Adrenal gland (tissue), 12 donors: ENCODE results near the gene BCKDHA. TPM values are rescaled to one million over a fixed set of nuclear protein-coding genes. Genes with fewer than 3 reads are reported as not detected.

Source experiments
- DNase-seq, 7 donors: peaks; one replicate each; pipeline ENCODE4 v3.0.0-alpha.2; 2019 to 2020
- H3K27ac ChIP-seq, 5 donors: fragments of 200-600 bp; sonication (generic) in 4 of 5; 1 replicate in 3 of 5; 2 replicates in 2 of 5; pipeline versions ENCODE4 v1.5.1 to v1.8.0; 2016 to 2020; ENCODE audit warnings: mild to moderate bottlenecking in 1 of 5
- H3K27me3 ChIP-seq: fragments of 200-600 bp; 2 replicates; pipeline ENCODE4 v1.8.0; 2021
- H3K36me3 ChIP-seq, 2 donors: fragments of 200-600 bp; replicated peaks in 1 of 2; 1 replicate in 1 of 2; 2 replicates in 1 of 2; pipeline versions ENCODE4 v1.5.1 to v1.8.0; 2018 to 2022
- H3K4me1 ChIP-seq, 2 donors: fragments of 200-600 bp; replicated peaks in 1 of 2; 1 replicate in 1 of 2; 2 replicates in 1 of 2; pipeline versions ENCODE4 v1.5.1 to v1.8.0; 2018 to 2021
- H3K4me3 ChIP-seq, 4 donors: fragments of 200-600 bp; sonication (generic) in 3 of 4; one replicate each; pipeline ENCODE4 v1.5.1; 2016 to 2018
- H3K9me3 ChIP-seq, 3 donors: fragments of 200-600 bp; sonication (generic) in 1 of 3; replicated peaks in 1 of 3; 1 replicate in 2 of 3; 2 replicates in 1 of 3; pipeline versions ENCODE4 v1.5.1 to v1.8.0; 2016 to 2021
- POLR2A ChIP-seq, 2 donors: fragments of 450-650 bp; IDR thresholded peaks; one replicate each; pipeline ENCODE4 v1.6.1; 2017; ENCODE audit warnings: antibody characterized with exemption in 2 of 2, mild to moderate bottlenecking in 2 of 2, moderate library complexity in 1 of 2
- WGBS, 4 donors: extraction: QIAGEN DNeasy Blood & Tissue Kit in 2 of 4; methylation state at CpG; one replicate each; pipeline versions ENCODE4 v1.1.5 to v1.1.7; 2013 to 2017; 5-methylcytosine and 5-hydroxymethylcytosine counted together
- intact Hi-C, 2 donors: fragments of 100-400 bp; cut with DNase I; formaldehyde crosslinking; loops; one replicate each; pipeline versions ENCODE4 v1.14.1 to v1.15.0; 2022 to 2023
- polyA plus RNA-seq, 3 donors: library from polyadenylated mRNA; stranded (reverse); fragments of 200-250 nt in 2 of 3; fragments of 350-450 nt in 1 of 3; fragmentation: Illumina TruSeq in 1 of 3; extraction: RNeasy Lipid Tissue Mini Kit (QIAGEN cat#74804) in 1 of 3; gene quantifications; one replicate each; pipeline ENCODE4 v1.2.3, GENCODE V29; 2013 to 2014
- total RNA-seq, 9 donors: library from RNA; depleted of rRNA in 4 of 9; stranded (reverse); fragments of >200 nt in 4 of 9; fragments of 120-200 nt in 1 of 9; fragmentation: NEBNext Ultra II Directional in 1 of 9; extraction: Animal tissue kit (Norgen Biotek cat#: 25700) in 1 of 9; gene quantifications; one replicate each; pipeline versions ENCODE4 v1.1.0 to v1.2.4, GENCODE V29; 2013 to 2023
- TF ChIP-seq, protein P1 (sequence below), 6 experiments: fragments of 450-650 bp in 4 of 6; fragments of 200-600 bp in 2 of 6; sonication (generic) in 1 of 6; IDR thresholded peaks; 1 replicate in 5 of 6; 2 replicates in 1 of 6; pipeline versions ENCODE4 v1.5.1 to v1.8.0; 2016 to 2021; ENCODE audit warnings: antibody characterized with exemption in 6 of 6, mild to moderate bottlenecking in 2 of 6, moderate library complexity in 1 of 6
- donor health status: healthy with polysubstance abuse.
- donor health status: Bipolar disorder and iron deficiency.
- donor health status: DM: yes; HTN: yes; CAD: no.
- donor health status: DM: no; HTN: no; CAD: no.
- donor health status: DM: no; HTN: no; CAD: no.
- donor health status: DM: yes; HTN: yes; CAD: no.

The BCKDHA gene
- total and polyA plus RNA-seq, 12 donors: 17.6 to 294 (median 100) TPM

DNA sequence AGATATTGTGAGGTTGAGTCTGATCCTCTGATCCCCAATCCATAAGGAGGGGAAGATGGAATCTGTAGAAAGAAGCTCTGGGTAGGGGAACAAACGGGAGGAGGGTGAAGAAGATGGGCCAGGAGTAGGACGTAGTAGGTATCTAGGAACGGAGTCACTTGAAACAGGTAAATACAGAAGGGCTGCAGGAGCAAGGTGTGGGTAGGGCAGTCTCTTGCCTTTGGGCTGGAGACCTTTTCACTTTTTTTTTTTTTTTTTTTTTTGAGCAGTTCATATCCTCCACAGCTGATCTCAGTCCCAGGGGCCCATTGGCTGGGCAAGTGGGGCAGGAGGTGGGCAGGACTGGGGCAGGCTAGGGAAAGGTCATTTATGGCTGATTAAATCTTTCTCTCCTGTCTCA is 1.5 kb downstream of the BCKDHA start:
- Histone ChIP-seq H3K36me3 (no peaks in the 10 kb centered on the region), H3K9me3 (no peaks in the 10 kb centered on the region), H3K27ac (peak overlapping the region in 1 of 5 donors; percentile 3), H3K4me3 (no peak overlapping the region), H3K27me3 (no peaks in the 10 kb centered on the region), H3K4me1 (peaks cover 20 to 26% of the 10 kb centered on the region in 2 donors)
- TF ChIP-seq, protein P1, sequence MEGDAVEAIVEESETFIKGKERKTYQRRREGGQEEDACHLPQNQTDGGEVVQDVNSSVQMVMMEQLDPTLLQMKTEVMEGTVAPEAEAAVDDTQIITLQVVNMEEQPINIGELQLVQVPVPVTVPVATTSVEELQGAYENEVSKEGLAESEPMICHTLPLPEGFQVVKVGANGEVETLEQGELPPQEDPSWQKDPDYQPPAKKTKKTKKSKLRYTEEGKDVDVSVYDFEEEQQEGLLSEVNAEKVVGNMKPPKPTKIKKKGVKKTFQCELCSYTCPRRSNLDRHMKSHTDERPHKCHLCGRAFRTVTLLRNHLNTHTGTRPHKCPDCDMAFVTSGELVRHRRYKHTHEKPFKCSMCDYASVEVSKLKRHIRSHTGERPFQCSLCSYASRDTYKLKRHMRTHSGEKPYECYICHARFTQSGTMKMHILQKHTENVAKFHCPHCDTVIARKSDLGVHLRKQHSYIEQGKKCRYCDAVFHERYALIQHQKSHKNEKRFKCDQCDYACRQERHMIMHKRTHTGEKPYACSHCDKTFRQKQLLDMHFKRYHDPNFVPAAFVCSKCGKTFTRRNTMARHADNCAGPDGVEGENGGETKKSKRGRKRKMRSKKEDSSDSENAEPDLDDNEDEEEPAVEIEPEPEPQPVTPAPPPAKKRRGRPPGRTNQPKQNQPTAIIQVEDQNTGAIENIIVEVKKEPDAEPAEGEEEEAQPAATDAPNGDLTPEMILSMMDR (IDR thresholded peaks at IDR 0.05): no peak
- no peak for TF ChIP-seq POLR2A (IDR thresholded peaks at IDR 0.05)
- DNase-seq: no peak
- intact Hi-C loops: no loop called here
- 56 to 78% (median 73%) methylated on average over 3 of the region's 3 CpGs for WGBS, 4 donors

DNA sequence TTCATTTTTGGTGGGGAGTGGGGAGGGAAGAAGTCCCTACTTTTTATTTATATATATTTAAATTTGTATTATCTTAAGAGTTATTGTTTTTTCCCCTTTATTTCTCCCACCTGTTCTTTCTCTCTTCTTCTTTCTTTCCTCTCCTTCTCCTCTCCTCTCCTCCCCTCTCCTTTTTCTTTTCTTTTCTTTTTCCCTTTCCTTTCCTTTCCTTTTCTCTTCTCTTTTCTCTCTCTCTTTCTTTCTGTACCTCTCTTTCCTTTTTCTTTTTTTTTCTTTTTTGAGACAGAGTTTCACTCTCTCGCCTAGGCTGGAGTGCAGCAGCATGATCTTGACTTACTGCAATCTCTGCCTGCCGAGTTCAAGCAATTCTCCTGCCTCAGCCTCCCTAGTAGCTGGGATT is 1.9 kb downstream of the BCKDHA start:
- Histone ChIP-seq H3K4me3 (no peak overlapping the region), H3K27ac (no peak overlapping the region), H3K9me3 (no peaks in the 10 kb centered on the region), H3K36me3 (no peaks in the 10 kb centered on the region), H3K27me3 (no peaks in the 10 kb centered on the region), H3K4me1 (peaks cover 20 to 26% of the 10 kb centered on the region in 2 donors)
- no peak for DNase-seq
- 80 to 94% (median 88%) methylated on average over 2 of the region's 2 CpGs for WGBS, 4 donors
- intact Hi-C loops: no loop called here
- no peak for TF ChIP-seq POLR2A (IDR thresholded peaks at IDR 0.05)
- TF ChIP-seq, protein P1 (IDR thresholded peaks at IDR 0.05): no peak

DNA sequence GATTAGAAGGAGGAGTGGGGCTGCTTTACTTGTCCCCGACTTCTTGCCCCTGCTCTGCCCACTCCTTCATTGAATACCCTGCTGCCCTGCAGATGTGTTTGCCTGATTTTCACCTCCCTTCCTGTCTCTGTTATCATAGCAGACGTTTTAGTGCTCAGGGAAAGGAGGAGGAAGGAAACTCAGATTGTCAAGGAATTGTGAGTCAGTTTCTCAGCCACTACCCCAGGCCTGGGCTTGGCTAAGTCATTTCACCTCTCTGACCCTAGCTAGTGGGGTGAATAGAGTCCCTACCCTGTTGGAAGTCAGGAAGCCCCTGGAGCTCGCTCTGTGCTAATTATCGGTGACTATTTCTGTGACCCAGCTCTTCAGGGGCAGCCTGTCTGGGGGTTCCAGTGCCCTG is 3.9 kb downstream of the BCKDHA start:
- no peaks in the 10 kb centered on the region for H3K9me3 ChIP-seq
- no peak for DNase-seq
- no peaks in the 10 kb centered on the region for H3K36me3 ChIP-seq
- peaks cover 16 to 24% of the 10 kb centered on the region in 2 donors for H3K4me1 ChIP-seq
- intact Hi-C loops: no loop called here
- WGBS, 4 donors: 64 to 84% (median 76%) methylated on average over 4 of the region's 4 CpGs
- H3K4me3 ChIP-seq: no peak overlapping the region
- no peak overlapping the region for H3K27ac ChIP-seq
- TF ChIP-seq, protein P1 (IDR thresholded peaks at IDR 0.05): no peak
- no peak for TF ChIP-seq POLR2A (IDR thresholded peaks at IDR 0.05)
- no peaks in the 10 kb centered on the region for H3K27me3 ChIP-seq

DNA sequence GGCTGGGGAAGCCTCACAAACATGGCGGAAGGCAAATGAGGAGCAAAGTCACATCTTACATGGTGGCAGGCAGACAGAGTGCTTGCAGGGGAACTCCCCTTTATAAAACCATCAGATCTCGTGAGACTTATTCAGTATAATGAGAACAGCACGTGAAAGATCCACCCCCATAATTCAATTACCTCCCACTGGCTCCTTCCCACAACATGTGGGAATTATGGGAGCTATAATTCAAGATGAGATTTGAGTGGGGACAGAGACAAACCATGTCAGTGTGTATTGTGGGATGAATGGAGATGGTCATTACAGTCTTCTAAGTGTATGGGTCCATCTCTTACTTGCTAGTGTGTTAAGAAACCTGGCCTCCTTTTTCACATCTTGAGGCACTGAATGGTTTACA is 4.4 kb downstream of the BCKDHA start:
- H3K9me3 ChIP-seq: no peaks in the 10 kb centered on the region
- no peaks in the 10 kb centered on the region for H3K27me3 ChIP-seq
- no peak for DNase-seq
- TF ChIP-seq, protein P1 (IDR thresholded peaks at IDR 0.05): no peak
- no peak for TF ChIP-seq POLR2A (IDR thresholded peaks at IDR 0.05)
- H3K36me3 ChIP-seq: no peaks in the 10 kb centered on the region
- no peak overlapping the region for H3K27ac ChIP-seq
- H3K4me3 ChIP-seq: no peak overlapping the region
- H3K4me1 ChIP-seq: peaks cover 11 to 20% of the 10 kb centered on the region in 2 donors
- intact Hi-C loops: no loop called here
- WGBS, 4 donors: 76 to 90% (median 83%) methylated on average over 3 of the region's 3 CpGs
